Measurements from ENCODE around the gene TNRC6A.
"Not testable (repeated sequence)": the region's sequence is repeated elsewhere in the genome, so short reads cannot be mapped to it uniquely, and the experiment has no call there.

Gene TNRC6A

GRCh38 chr16:24723663-24724062 lies 5.8 kb upstream of the TNRC6A start:
- no peak for DNase-seq (ENCODE audit: extremely low read depth in 1 of 2, low read depth in 1 of 2)

DNA sequence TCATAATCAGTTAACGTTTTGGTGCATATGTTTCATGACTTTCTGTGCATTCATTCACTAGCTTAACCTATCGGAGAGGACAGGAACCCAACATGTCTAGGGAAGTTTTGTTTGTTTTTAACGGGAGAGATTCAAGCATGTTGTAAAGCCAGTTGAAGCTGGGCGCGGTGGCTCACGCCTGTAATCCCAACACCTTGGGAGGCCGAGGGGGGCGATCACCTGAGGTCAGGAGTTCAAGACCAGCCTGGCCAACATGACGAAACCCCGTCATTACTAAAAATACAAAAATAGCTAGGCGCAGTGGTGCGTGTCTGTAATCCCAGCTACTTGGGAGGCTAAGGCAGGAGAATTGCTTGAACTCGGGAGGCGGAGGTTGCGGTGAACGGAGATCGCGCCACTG lies 1.4 kb upstream of the TNRC6A start:
- no peak for DNase-seq (ENCODE audit: extremely low read depth in 1 of 2, low read depth in 1 of 2)

DNA sequence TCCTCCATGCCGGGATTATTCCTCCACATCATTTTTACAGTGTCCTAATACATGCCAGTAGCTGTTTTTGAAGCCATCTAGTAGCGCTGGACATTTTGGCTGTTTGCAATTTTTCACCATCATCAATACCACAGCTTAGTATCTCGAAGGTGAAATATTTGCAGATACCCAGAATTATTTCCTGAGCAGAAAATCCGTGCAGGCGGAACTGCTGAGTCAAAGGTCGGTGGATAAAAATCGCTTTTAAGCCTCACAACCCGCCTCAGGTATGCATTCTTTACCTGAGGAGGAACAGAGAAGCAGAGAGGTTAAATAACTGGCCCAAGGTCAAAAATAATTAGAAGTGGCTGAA lies 584 bp upstream of the TNRC6A start:
- DNase-seq (ENCODE audit: extremely low read depth in 1 of 2, low read depth in 1 of 2), result no peak

DNA sequence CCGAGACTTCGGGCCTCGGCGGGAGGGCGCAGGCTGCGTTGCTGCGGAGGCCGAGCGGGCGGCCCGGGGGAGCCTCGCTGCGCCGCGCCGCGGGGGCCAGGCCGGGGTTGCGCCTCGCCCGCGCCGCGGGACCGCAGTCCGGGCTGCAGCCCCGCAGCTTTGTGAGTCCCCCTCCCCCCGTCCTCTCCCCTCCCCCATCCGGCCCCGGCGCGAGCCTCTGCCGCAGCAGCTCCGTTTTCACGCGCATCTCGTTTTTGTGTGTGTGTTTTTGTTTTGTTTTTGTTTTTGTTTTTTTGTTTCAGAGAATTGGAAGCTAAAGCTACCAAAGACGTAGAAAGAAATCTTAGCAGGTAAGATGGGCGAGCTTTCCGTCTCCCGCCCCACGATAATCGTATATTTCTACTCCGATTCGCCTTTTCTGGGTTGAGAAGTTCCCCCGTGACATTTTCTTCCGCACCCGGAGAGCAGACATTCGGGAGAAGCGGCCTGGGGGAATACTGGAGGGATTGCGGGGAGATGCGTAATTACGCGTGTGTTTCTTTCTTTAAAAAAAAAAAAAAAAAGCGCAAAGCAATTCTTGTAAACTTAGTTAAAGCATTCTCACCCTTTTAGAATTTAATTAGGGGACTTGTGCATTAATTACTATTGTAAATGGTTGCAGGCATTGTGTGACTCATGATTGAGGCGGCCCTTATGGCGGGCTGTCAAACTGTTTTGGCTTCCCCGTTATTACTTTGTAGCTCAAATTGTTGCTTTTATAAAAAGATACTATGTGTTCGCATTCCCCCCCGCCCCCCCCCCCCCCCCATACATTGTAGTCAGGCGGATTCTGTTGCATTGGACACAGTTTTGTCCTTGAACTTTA lies 732 bp downstream of the TNRC6A start:
- no peak for DNase-seq (ENCODE audit: extremely low read depth in 1 of 2, low read depth in 1 of 2)

GRCh38 chr16:24730914-24731313 lies 1.5 kb downstream of the TNRC6A start:
- no peak for DNase-seq (ENCODE audit: extremely low read depth in 1 of 2, low read depth in 1 of 2)

- no peak for DNase-seq (ENCODE audit: extremely low read depth in 1 of 2, low read depth in 1 of 2)
Observed at GRCh38 chr16:24731722-24732419, 2.4 kb downstream of the TNRC6A start.

DNA sequence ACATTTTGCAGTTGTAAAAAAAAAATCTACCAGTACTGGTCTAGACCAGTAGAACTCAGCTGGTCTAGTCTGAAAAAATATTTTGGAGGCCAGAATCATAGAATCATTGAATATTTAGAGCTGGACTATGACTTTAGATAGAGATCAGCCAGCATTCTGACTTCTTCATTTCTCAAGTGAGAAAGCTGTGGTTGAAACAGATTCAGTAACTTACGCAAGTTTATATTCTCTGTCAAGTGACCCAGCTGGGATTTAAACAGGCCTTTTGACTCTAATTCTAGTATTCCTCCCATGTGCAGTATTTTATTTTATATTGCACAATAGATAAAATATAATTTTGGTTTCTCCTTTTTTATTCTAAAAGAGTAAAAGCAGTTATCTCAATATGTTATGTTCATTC lies 4.9 kb downstream of the TNRC6A start:
- DNase-seq (ENCODE audit: extremely low read depth in 1 of 2, low read depth in 1 of 2), result no peak

DNA sequence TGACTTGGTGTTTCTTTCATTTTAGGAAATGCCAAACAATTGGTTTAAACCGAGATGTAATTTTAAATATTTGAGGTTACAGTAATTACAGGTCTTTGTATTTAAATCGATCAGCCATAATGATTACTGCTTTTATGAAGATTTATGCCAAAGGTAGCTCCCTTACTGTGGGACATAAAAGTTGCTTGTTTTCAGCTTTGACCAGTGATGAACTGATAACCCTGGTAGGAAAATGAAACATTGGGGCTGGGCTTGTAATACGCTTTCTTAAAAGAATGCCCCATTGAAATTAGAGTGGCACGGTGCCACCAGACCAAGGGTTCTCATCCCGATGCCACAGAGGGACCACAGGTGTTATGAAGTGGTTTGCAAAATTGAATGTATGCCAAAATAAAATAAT lies 7.3 kb downstream of the TNRC6A start:
- DNase-seq (ENCODE audit: extremely low read depth in 1 of 2, low read depth in 1 of 2), result no peak

GRCh38 chr16:24737391-24737871 lies 8.0 kb downstream of the TNRC6A start:
- DNase-seq (ENCODE audit: extremely low read depth in 1 of 2, low read depth in 1 of 2), result no peak

- DNase-seq (ENCODE audit: extremely low read depth in 1 of 2, low read depth in 1 of 2), result no peak
Observed at GRCh38 chr16:24737916-24738594, 8.6 kb downstream of the TNRC6A start.

DNA sequence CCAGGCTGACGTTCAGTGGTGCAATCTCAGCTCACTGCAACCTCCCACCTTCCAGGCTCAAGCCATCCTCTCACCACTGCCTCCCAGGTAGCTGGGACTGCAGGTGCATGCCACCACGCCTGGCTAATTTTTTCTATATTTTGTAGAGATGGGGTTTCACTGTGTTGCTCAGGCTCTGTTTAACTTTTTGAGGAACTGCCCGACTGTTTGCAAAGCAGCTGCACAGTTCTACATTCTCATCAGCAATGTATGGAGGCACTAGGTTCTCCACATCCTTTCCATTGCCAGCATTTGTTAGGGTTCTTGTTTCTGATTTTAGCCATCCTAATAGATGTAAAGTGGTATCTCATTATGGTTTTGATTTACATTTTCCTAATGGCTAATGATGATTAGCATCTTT lies 9.4 kb downstream of the TNRC6A start:
- no peak for DNase-seq (ENCODE audit: extremely low read depth in 1 of 2, low read depth in 1 of 2)

GRCh38 chr16:24741862-24742261 lies 12.4 kb downstream of the TNRC6A start:
- DNase-seq (ENCODE audit: extremely low read depth in 1 of 2, low read depth in 1 of 2), result no peak

GRCh38 chr16:24742610-24743009 lies 13.2 kb downstream of the TNRC6A start:
- not testable (repeated sequence) for DNase-seq (ENCODE audit: extremely low read depth in 1 of 2, low read depth in 1 of 2)

GRCh38 chr16:24745391-24745790 lies 15.9 kb downstream of the TNRC6A start:
- no peak for DNase-seq (ENCODE audit: extremely low read depth in 1 of 2, low read depth in 1 of 2)

DNA sequence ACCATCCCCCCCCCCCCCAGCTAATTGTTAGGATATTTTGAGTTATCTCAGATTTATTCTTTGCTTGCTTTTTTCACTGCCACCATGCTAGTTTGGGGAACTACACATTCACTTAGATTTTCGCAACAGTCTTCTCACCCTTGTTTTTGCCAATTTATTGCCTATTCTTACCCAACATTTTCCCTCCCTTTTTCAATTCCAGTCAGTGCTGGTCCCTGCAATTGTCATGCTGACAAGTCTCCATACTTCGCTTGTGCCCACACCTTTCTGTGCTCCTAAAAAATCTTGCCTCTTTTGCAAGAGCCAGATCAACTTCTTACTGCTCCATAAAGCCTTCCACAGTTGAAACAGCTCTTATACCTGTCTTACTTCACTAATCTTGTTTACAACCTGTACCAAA lies 16.3 kb downstream of the TNRC6A start:
- DNase-seq (ENCODE audit: extremely low read depth in 1 of 2, low read depth in 1 of 2), result no peak

DNA sequence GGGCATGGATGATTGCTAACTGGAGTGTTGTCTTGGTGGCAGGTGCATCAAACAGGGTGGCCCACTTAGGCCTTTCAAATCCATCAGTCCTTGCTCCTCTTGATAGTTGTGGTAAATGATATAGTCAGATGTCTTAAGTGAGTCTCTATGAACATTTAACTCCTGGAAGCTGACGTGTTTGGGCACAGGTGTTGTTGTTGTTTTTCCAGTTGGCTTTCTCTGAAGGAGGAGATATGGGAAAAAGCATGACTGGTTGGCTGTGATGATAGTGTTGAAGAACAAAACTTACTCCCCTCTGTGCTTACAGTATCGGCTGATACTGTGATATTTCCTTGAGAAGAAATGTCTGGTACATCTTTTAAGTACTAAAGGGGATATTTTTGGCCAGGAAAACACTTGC lies 18.0 kb downstream of the TNRC6A start:
- no peak for DNase-seq (ENCODE audit: extremely low read depth in 1 of 2, low read depth in 1 of 2)

DNA sequence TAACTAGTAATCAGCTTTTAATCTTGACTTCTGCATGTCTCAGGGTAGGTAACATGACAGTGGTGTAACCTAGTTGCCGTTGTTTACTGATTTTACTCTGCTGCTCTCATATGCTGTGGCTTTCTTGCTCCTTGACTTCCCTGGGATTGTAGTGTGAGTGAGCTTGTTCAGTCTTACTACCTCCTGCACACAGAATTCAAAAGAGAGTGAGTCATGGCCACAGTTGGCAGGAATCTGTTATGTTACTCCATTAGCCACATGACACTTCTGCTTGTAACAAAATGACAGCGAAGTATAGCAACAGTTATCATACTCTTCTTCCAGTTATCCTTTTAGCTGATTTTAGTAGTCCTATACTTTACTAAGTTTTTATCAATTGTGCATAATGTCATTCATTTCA lies 18.8 kb downstream of the TNRC6A start:
- no peak for DNase-seq (ENCODE audit: extremely low read depth in 1 of 2, low read depth in 1 of 2)

DNA sequence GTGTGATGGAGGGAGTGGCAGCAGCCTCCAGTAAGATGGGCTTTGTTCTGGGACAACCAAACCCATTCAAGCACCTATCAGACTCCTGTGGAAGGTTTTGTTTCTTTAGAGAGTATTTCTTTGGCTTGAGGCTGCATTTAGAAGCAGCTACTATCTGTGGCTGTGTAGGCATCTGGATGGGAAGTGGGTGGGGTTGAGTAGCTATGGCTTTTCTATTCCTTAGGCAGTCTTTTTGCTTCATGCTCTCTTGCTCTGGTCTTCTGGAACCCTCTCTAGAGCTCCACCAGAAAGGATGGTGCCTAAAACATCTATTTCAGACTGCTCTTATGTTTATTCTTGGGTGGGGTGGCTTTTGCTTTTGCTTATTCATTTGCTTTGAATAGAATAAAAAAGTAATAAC lies 19.9 kb downstream of the TNRC6A start:
- no peak for DNase-seq (ENCODE audit: extremely low read depth in 1 of 2, low read depth in 1 of 2)

- DNase-seq (ENCODE audit: extremely low read depth in 1 of 2, low read depth in 1 of 2), result not testable (repeated sequence)
Observed at GRCh38 chr16:24749872-24750271, 20.4 kb downstream of the TNRC6A start.

DNA sequence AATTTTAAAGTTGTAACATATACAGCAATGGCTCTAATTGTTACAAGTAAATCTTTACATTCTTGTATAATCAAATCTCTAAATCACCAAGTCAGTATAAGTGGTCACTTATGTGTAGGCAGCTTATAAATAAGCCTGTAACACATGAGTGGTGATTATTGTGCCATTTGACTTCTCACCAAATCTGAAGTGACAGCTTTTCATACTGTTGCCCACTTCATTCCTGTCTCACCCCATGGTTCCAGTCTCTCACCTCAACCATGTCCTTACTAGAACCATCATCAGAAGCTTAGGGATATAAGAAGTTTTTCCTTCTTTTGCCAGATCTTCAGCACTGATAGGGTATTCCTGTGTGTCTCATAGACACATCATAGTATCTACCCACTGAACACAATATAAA lies 23.5 kb downstream of the TNRC6A start:
- no peak for DNase-seq (ENCODE audit: extremely low read depth in 1 of 2, low read depth in 1 of 2)

- no peak for DNase-seq (ENCODE audit: extremely low read depth in 1 of 2, low read depth in 1 of 2)
Observed at GRCh38 chr16:24753437-24753836, 24.0 kb downstream of the TNRC6A start.

DNA sequence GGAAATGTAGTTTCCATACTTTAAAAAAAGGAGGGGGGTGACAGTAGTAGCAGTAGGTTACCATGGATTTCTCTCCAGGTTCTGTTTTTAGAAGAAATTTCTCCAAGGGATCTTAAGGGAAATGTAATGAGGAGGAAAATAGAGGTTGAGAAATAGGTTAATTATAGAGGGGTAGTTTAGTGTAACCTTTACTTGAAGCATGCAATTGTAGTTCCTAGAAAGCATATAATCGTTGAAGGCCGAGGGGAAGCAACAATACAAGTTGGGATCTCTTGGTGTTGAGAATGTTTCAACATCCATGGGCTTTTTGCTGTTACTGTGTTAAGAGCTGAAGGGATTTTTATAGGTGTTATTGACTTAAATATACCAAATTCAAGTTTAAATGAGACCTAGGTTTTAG lies 25.1 kb downstream of the TNRC6A start:
- no peak for DNase-seq (ENCODE audit: extremely low read depth in 1 of 2, low read depth in 1 of 2)

Data from activated CD8-positive, alpha-beta memory T cell treated with anti-CD3 and anti-CD28 coated beads for 1 hour (primary cell).